Measurements from ENCODE around the gene FBLN1.
A peak's percentile ranks its signal among the peaks of the same experiment; 100 is the strongest.
"Not testable (repeated sequence)": the region's sequence is repeated elsewhere in the genome, so short reads cannot be mapped to it uniquely, and the experiment has no call there.

Gene FBLN1

DNA sequence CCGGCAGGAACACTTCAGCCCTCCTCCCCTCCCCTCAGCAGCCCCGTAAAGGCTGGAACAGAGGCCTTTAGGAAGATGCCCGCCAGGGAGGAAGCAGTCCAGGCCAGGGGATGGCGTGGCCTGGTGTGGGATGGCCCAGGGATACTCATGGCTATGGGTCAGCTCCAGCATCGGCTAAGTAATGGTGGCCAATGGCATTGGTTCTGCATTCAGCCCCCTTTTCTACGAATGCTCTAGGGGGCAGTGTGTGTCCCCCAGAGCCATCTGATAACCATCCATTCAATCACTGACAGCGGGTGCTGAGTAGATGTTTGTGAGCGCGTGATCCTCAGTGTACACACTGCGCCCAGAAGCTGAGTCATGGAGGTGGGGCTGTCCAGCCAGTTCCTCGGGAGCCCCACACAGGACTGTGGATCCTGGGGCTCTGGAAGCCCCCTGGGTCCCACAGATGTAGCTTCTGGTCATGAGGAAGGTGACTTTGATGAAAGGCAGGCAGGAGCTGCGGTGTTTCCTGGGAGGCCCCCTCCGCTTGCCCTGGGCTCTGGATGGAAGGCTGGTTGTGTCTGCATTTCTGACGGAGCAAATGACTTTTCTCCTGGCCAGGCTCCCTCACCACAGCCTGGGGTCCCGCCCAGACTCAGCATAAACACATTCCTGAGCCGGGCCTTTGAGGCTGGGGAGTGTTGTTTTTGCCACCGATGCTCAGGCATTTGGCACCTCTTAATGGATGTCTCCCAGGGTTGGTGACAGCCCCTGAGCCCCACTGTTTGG, 46.5 kb downstream of the FBLN1 start:
- DNase-seq, result no peak

GRCh38 chr22:45549762-45550378, 47.2 kb downstream of the FBLN1 start:
- no peak for DNase-seq

DNA sequence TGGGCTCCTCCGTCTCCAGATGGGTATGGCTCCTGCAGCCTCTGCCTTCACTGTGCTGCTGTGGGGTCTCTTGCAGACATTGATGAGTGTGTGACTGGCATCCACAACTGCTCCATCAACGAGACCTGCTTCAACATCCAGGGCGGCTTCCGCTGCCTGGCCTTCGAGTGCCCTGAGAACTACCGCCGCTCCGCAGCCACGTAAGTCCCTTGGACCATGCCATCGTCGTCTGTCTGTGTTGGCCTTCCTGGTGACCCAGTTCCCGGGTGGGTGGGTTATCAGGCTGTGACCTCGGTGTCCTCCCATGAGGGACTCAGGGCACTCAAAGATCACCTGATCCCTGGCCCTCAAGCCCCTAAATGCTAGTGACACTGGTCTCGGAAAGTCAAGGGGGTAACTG, 47.7 kb downstream of the FBLN1 start:
- no peak for DNase-seq

- no peak for DNase-seq
These were observed 48.2 kb downstream of the FBLN1 start for GRCh38 chr22:45550891-45551290.

- DNase-seq, result no peak
These were observed 48.8 kb downstream of the FBLN1 start for GRCh38 chr22:45551310-45552016.

GRCh38 chr22:45552017-45552411, 49.3 kb downstream of the FBLN1 start:
- DNase-seq, result no peak

GRCh38 chr22:45552580-45553350, 50.1 kb downstream of the FBLN1 start:
- DNase-seq, result peak; percentile 81

DNA sequence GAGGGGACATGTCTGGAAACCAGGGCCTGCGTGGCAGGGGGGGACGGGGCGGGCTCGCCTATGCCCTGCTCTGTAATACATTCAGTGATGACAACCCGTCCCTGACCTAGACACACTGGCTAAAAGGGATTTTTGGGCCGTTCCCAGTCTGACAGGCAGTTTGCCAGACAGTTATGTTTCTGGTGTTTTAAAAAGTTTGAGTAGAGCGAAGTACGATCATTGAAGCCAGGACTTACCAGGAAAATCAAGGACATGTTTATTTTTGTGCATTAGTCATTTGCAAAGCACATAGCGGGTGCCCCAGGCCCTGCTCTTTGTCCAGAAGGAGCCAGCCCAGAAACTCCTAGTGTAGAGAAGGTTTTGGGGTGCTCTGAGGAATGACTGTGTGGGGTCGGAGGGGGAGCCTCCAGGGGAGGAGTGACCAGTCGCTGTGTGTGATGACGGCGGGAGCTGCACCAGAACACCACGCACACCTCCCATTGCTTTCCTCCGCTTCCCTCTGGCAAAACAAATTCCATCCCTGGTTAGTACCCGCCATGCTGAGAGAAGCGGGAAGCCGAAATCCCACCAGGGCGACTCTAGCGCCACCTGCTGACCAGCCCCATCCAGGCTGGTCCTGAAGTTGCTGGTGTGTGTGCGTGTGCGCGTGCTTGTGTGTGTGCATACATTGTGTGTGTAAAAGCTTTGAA, 50.8 kb downstream of the FBLN1 start:
- DNase-seq, result peak; percentile 46

- DNase-seq, result no peak
These were observed 51.3 kb downstream of the FBLN1 start for GRCh38 chr22:45554040-45554406.

- DNase-seq, result no peak
These were observed 52.2 kb downstream of the FBLN1 start for GRCh38 chr22:45554861-45555260.

- not testable (repeated sequence) for DNase-seq
These were observed 55.2 kb downstream of the FBLN1 start for GRCh38 chr22:45557926-45558325.

- DNase-seq, result not testable (repeated sequence)
These were observed 57.4 kb downstream of the FBLN1 start for GRCh38 chr22:45560092-45560491.

GRCh38 chr22:45560761-45561160, 58.1 kb downstream of the FBLN1 start:
- DNase-seq, result not testable (repeated sequence)

DNA sequence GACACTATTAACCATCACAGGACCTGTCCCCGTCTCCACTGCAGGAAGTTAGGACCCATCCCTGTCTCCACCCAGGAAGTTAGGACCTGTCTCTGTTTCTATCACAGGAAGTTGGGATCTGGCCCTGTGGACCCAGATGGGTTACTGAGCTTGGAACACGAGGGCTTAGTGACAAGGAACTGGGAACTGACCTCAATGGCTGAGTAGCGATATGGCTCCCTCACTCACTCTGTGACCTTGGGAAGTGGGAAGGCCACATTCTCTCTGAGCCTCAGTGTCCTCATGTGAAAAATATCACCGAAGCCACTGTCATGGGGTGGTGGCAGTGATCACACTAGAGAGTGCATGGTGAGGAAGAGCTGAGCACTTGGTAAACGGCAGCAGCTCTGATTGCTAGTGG, 59.4 kb downstream of the FBLN1 start:
- DNase-seq, result no peak

- DNase-seq, result no peak
These were observed 60.1 kb downstream of the FBLN1 start for GRCh38 chr22:45562537-45563361.

DNA sequence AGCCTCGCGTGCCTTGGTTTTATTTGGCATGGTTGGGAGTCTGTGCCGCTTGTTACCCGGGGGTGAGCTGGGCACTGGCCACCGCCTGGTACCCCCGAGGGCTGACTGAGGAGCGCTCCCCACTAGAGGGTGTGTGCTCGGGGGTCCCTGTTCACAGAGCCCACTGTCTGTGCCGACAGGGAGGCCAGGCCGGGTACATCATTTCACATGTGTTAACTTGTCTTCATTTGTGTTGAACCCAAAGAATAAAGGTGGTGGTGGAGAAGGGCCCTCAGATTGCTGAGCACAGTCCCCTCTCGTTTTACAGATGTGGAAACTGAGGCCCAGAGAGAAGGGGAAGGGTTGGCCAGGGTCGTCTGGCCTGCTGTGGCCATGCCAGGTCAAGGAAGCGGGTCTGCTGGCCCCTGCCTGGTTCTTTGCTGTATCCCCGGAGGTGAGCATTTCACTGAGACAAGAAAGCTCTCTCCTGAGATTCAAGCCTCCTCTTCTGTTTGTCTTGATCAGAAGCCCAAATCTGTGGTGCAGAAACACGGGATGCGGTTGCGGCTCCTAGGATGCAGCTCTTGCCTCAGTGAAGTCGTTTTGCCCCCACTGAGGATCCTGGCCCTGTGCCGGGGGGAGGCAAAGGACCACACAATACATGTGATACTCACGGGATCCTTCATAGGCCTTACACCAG, 60.8 kb downstream of the FBLN1 start:
- no peak for DNase-seq

GRCh38 chr22:45564349-45565030, 61.8 kb downstream of the FBLN1 start:
- DNase-seq, result no peak

DNA sequence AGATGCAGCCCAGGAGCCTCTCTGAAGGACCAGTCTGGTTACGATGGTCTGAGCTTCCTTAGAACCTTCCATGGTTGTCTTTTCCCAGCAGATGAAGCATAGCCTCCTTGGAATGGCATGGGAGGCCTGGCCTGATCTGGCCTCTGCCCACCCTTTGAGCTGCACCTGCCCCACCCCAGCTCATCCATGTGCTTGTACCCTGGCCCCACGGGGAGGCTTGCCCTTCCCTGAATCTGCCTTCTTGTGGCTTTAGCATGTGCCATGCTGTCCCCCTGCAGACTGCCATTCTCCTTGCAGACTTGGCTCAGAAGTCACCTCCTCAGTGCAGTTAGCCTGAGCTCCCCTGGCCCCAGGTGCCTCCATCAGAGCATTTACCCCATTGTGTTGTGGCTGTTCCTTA, 62.5 kb downstream of the FBLN1 start:
- no peak for DNase-seq

DNA sequence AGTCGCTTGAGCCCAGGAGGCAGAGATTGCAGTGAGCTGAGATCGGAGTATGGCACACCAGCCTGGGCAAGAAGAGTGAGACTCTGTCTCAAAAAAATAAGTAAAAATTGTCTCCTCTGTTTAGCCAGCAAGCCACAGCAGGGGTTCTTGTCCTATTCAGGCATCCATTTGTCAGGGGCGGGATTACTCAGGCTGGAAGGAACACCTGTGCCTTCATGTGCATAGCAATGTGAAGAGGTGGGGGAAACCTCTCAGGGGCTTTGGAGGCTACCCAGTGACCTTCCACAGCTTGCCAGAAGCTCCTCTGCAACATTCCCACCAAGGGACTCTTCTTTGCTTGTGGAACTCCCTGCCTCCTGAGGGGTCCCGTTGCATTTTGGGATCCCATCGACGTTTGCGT, 63.3 kb downstream of the FBLN1 start:
- no peak for DNase-seq

GRCh38 chr22:45568213-45568612, 65.5 kb downstream of the FBLN1 start:
- no peak for DNase-seq

GRCh38 chr22:45571089-45571488, 68.4 kb downstream of the FBLN1 start:
- DNase-seq, result no peak
